ENCODE data around the gene HOXA6. TPM values are rescaled to one million over a fixed set of nuclear protein-coding genes. Genes with fewer than 3 reads are reported as not detected.

The HOXA6 gene
- total and polyA plus RNA-seq, 9 of the 15 experiments (the other 6 are each of a cell fraction or from before 2014, with no cell fraction given), result not detected

- H3K4me2 ChIP-seq (ENCODE audit: insufficient read depth, low read length), result no peak overlapping the region
- DNase-seq (ENCODE audit: extremely low read depth in 1 of 4, low spot score in 3 of 4), result no peak
- FAIRE-seq, result no peak
- no peak overlapping the region for H3K9ac ChIP-seq (ENCODE audit: insufficient read depth in 1 of 2, low read depth in 2 of 2, low read length in 2 of 2)
- no peaks in the 10 kb centered on the region for H3K9me3 ChIP-seq (replicated peaks; ENCODE audit: control insufficient read depth, insufficient read depth, low read depth, low read length)
- no TSS peak for BruUV-seq (replicated peaks)
- ChIA-PET POLR2A (interaction anchor here (1.1 kb wide), 1 partner anchor 17 kb away, joined by 3 read pairs; no protein-coding TSS in a partner anchor), CTCF (ENCODE audit: low intra/inter-chr PET ratio) (no interaction called here)
- no peak overlapping the region for H3K27ac ChIP-seq (ENCODE audit: extremely low read depth, low read depth, low read length)
- H3K4me1 ChIP-seq (replicated peaks in 1 of 2; ENCODE audit: control insufficient read depth in 2 of 2, insufficient read depth in 2 of 2, low read length in 2 of 2), result no peaks in the 10 kb centered on the region
- H3K4me3 ChIP-seq, result no peak overlapping the region
- no peak overlapping the region for H2AFZ ChIP-seq (ENCODE audit: low read depth, low read length)
- peaks cover 30 to 71% of the 10 kb centered on the region in 2 experiments for H3K27me3 ChIP-seq (ENCODE audit: control insufficient read depth in 2 of 2, insufficient read depth in 2 of 2, low read length in 2 of 2)
- no peaks in the 10 kb centered on the region for H3K9me1 ChIP-seq (ENCODE audit: control insufficient read depth, insufficient read depth, low read length)
- in situ Hi-C loops (cut with MboI), result no loop called here
- WGBS (ENCODE audit: insufficient coverage, low coverage, missing lambda C conversion rate), result 6% methylated on average over 4 of the region's 7 CpGs
- intact Hi-C loops (cut with micrococcal nuclease), result no loop called here
- H4K20me1 ChIP-seq (replicated peaks; ENCODE audit: control insufficient read depth, insufficient read depth, low read length), result no peaks in the 10 kb centered on the region; the same call in 1 of the 2 replicates
- no peaks in the 10 kb centered on the region for H3K79me2 ChIP-seq (ENCODE audit: control insufficient read depth, insufficient read depth, low read length)
- H3K36me3 ChIP-seq (ENCODE audit: control insufficient read depth, insufficient read depth, low read length), result no peaks in the 10 kb centered on the region
- no peak for ATAC-seq
- TF ChIP-seq SOX6 (IDR thresholded peaks at IDR 0.05), result no peak
- TF ChIP-seq GTF2E2 (tag; IDR thresholded peaks at IDR 0.05), result no peak
- TF ChIP-seq MECOM (CRISPR knock-in tag; IDR thresholded peaks at IDR 0.05), result no peak
- no peak for TF ChIP-seq ZBTB12 (CRISPR knock-in tag; IDR thresholded peaks at IDR 0.05)
- TF ChIP-seq TFE3 (CRISPR knock-in tag; IDR thresholded peaks at IDR 0.05), result no peak
- no peak for TF ChIP-seq ZNF561 (CRISPR knock-in tag; conservative IDR thresholded peaks at IDR 0.05)
- TF ChIP-seq ZBTB9 (CRISPR knock-in tag; IDR thresholded peaks at IDR 0.05), result no peak
- TF ChIP-seq NFYB (IDR thresholded peaks at IDR 0.05; ENCODE audit: extremely low read depth, insufficient read length), result no peak
- no peak for TF ChIP-seq ASH1L (IDR thresholded peaks at IDR 0.05; ENCODE audit: borderline replicate concordance, low read depth, partially characterized antibody)
- no peak for TF ChIP-seq NR0B1 (IDR thresholded peaks at IDR 0.05; ENCODE audit: partially characterized antibody)
- TF ChIP-seq HBP1 (CRISPR knock-in tag; IDR thresholded peaks at IDR 0.05), result no peak
- TF ChIP-seq TCFL5 (CRISPR knock-in tag; conservative IDR thresholded peaks at IDR 0.05), result no peak
- no peak for TF ChIP-seq ZNF175 (CRISPR knock-in tag; IDR thresholded peaks at IDR 0.05; ENCODE audit: low read depth)
These were observed 25.9 kb downstream of the HOXA6 start for GRCh38 chr7:27121684-27122076.
